Activated T-helper 17 cell treated with anti-CD3 and anti-CD28 coated beads, Interleukin-2, amount 50 U/mL, for 72 hours (primary cell): ENCODE data around the gene CACUL1. TPM values are rescaled to one million over a fixed set of nuclear protein-coding genes. Genes with fewer than 3 reads are reported as not detected.
"Not testable (repeated sequence)": the region's sequence is repeated elsewhere in the genome, so short reads cannot be mapped to it uniquely, and the experiment has no call there.

Source experiments
- ATAC-seq: fragments of 150-1000 bp; cut with Tn5 transposase; replicated peaks from 2 replicates; pipeline ENCODE4 v1.10.0; 2021; ENCODE audit warnings: mild to moderate bottlenecking, moderate library complexity
- H3K27ac Mint-ChIP-seq: one replicate; pipeline ENCODE4 v1.8.0; 2022; ENCODE audit warnings: mixed read lengths
- H3K27me3 Mint-ChIP-seq: one replicate; pipeline ENCODE4 v1.8.0; 2022; ENCODE audit warnings: mixed read lengths
- H3K36me3 Mint-ChIP-seq: one replicate; pipeline ENCODE4 v1.8.0; 2022; ENCODE audit warnings: low read depth, mild to moderate bottlenecking, mixed read lengths
- H3K4me1 Mint-ChIP-seq: one replicate; pipeline ENCODE4 v1.8.0; 2022; ENCODE audit warnings: mixed read lengths
- H3K4me3 Mint-ChIP-seq: one replicate; pipeline ENCODE4 v1.8.0; 2022; ENCODE audit warnings: mild to moderate bottlenecking, mixed read lengths
- H3K9me3 Mint-ChIP-seq: one replicate; pipeline ENCODE4 v1.8.0; 2022; ENCODE audit warnings: mixed read lengths
- total RNA-seq, 2 donors: library from RNA; stranded (reverse); gene quantifications; one replicate each; pipeline ENCODE4 v1.2.3, GENCODE V29; 2022

Gene CACUL1
- total RNA-seq, 2 donors from 2014 or later = 25.6 to 29.2 TPM

DNA sequence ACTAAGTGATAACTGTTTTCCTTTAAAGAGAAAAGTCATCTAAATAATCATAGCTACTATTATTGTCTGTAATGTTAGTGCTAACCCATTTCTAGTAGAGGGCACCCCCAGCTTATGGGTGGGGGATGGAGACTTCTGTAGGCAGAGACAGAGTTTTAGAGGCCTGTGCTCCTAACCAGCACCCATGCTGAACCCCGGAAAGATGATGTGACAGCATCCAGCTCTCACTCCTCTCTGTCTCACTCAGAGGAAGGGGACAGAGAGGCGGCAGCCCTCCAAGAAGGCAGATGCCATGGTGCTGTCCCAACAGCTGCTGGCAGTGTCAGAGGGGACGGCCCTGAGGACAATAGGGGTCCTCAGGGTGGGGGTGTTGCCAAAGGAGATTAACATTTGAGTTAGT is 84.9 kb downstream of the CACUL1 start:
- Mint-ChIP-seq H3K27ac (no peak overlapping the region), H3K9me3 (no peaks in the 10 kb centered on the region), H3K27me3 (no peaks in the 10 kb centered on the region), H3K4me3 (no peak overlapping the region), H3K4me1 (peaks cover 4% of the 10 kb centered on the region), H3K36me3 (no peaks in the 10 kb centered on the region)
- ATAC-seq = no peak

GRCh38 chr10:118669020-118669791 is 85.6 kb downstream of the CACUL1 start:
- peaks cover 4% of the 10 kb centered on the region for H3K4me1 Mint-ChIP-seq
- no peaks in the 10 kb centered on the region for H3K36me3 Mint-ChIP-seq
- no peaks in the 10 kb centered on the region for H3K9me3 Mint-ChIP-seq
- no peaks in the 10 kb centered on the region for H3K27me3 Mint-ChIP-seq
- no peak overlapping the region for H3K27ac Mint-ChIP-seq
- ATAC-seq = no peak
- no peak overlapping the region for H3K4me3 Mint-ChIP-seq

- no peak overlapping the region for H3K4me3 Mint-ChIP-seq
- H3K4me1 Mint-ChIP-seq = peaks cover 4% of the 10 kb centered on the region
- H3K36me3 Mint-ChIP-seq = no peaks in the 10 kb centered on the region
- no peaks in the 10 kb centered on the region for H3K9me3 Mint-ChIP-seq
- no peaks in the 10 kb centered on the region for H3K27me3 Mint-ChIP-seq
- no peak for ATAC-seq
- no peak overlapping the region for H3K27ac Mint-ChIP-seq
These were observed 86.4 kb downstream of the CACUL1 start for GRCh38 chr10:118668228-118668952.

DNA sequence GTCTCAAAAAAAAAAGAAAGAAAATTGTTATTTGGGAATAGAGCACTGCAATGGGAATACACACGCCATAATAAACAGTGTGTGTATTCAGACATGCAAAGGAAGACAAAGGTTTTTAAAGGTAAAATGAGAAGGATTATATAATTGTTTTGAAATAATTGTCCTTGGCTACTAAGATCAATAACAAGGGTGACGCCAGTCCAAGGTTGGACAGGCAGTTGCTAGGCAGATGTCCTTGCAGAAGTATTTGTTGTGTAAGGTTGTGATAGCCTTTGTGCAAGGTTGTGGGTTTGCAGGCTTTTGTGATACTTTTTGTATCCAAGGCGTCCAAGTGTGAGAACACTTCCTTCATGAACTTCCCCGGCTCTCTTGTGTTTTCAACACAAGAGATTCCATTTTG is 87.0 kb downstream of the CACUL1 start:
- no peak for ATAC-seq
- Mint-ChIP-seq H3K27ac (no peak overlapping the region), H3K27me3 (no peaks in the 10 kb centered on the region), H3K36me3 (no peaks in the 10 kb centered on the region), H3K9me3 (no peaks in the 10 kb centered on the region), H3K4me1 (peaks cover 10% of the 10 kb centered on the region), H3K4me3 (no peak overlapping the region)

DNA sequence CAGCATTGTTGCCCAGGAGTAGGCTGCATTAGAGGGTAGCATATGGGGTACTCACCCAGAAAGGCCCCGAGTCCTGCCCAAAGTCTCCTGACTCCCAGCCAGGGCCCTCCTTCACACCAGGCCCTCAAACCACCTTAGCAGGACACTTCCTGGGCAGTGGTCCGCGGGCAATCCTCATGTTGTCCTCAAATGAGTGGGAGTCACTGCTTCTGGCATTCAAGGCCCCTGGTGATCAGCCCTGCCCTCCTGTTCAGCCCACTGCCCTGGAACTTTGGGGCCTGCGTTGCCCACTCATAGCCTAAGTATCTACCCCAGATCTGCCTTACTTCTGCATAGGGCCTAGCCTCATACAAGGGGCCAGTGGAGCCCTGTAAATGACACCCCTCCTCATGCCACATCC is 88.4 kb downstream of the CACUL1 start:
- H3K9me3 Mint-ChIP-seq = no peaks in the 10 kb centered on the region
- peaks cover 21% of the 10 kb centered on the region for H3K4me1 Mint-ChIP-seq
- H3K27ac Mint-ChIP-seq = no peak overlapping the region
- no peak for ATAC-seq
- no peak overlapping the region for H3K4me3 Mint-ChIP-seq
- no peaks in the 10 kb centered on the region for H3K27me3 Mint-ChIP-seq
- no peaks in the 10 kb centered on the region for H3K36me3 Mint-ChIP-seq

DNA sequence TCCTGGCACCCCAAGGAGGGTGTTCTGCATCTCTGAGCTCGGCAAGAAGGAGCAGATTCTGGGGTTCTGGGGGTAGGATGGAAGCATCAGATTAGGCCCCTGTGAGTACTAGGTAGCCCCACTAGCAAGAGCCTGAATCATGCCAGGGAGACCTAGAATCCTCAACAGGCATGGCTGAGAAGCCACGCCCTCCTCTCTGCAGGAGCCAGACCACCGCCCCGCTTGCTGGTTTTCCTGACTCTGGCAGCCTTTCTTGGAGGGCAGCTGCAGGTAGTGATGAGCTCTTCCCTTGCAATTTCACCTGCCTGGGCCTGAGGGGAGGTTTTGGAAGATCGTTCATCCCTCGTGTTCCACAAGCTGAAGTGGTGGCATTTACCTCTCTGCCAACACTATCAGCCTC is 90.4 kb downstream of the CACUL1 start:
- ATAC-seq = no peak
- peaks cover 27% of the 10 kb centered on the region for H3K4me1 Mint-ChIP-seq
- no peak overlapping the region for H3K27ac Mint-ChIP-seq
- no peaks in the 10 kb centered on the region for H3K36me3 Mint-ChIP-seq
- H3K4me3 Mint-ChIP-seq = no peak overlapping the region
- H3K27me3 Mint-ChIP-seq = no peaks in the 10 kb centered on the region
- no peaks in the 10 kb centered on the region for H3K9me3 Mint-ChIP-seq

GRCh38 chr10:118663176-118663575 is 91.6 kb downstream of the CACUL1 start:
- Mint-ChIP-seq H3K4me1 (peaks cover 32% of the 10 kb centered on the region), H3K27ac (no peak overlapping the region), H3K36me3 (no peaks in the 10 kb centered on the region), H3K27me3 (no peaks in the 10 kb centered on the region), H3K9me3 (no peaks in the 10 kb centered on the region), H3K4me3 (no peak overlapping the region)
- ATAC-seq = no peak

- H3K4me1 Mint-ChIP-seq = peaks cover 37% of the 10 kb centered on the region
- H3K36me3 Mint-ChIP-seq = no peaks in the 10 kb centered on the region
- peak overlapping the region; percentile 21 for H3K4me3 Mint-ChIP-seq
- no peak overlapping the region for H3K27ac Mint-ChIP-seq
- no peak for ATAC-seq
- H3K9me3 Mint-ChIP-seq = no peaks in the 10 kb centered on the region
- no peaks in the 10 kb centered on the region for H3K27me3 Mint-ChIP-seq
These were observed 92.3 kb downstream of the CACUL1 start for GRCh38 chr10:118662228-118663035.

DNA sequence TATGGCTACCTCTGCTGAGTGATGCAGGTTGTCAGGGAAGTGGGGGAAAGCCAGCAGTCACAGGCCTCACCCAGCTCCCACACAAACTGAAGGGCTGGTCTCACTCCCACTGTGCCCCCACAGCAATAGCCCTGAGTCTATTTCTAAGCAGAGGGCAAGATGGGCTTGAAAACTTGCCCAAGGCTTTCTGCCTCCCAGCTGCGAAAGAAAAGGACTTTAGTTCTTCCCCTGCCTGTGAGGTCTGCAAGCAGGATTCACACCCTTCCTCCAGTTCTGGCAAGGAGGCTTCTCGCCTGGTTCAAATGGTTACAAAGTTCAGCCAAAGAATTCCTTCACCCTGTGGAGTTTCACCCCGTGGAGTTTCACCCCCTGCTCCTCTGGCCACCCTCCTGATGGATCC is 96.0 kb downstream of the CACUL1 start:
- Mint-ChIP-seq H3K27me3 (no peaks in the 10 kb centered on the region), H3K4me1 (peaks cover 51% of the 10 kb centered on the region), H3K9me3 (no peaks in the 10 kb centered on the region), H3K4me3 (peak overlapping the region; percentile 45), H3K36me3 (no peaks in the 10 kb centered on the region), H3K27ac (no peak overlapping the region)
- no peak for ATAC-seq

DNA sequence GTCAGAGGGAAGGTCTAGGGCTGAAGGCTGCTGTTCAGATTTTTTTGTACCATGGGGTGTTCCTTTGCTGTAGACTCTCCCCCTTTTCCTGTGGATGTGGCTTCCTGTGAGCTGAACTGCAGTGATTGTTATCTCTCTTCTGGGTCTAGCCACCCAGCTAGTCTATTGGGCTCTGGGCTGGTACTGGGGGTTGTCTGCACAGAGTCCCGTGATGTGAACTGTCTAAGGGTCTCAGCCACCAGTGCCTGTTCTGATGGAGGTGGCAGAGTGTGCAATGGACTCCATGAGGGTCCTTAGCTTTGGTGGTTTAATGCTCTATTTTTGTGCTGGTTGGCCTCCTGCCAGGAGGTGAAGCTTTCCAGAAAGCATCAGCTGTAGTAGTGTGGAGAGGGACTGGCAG is 96.6 kb downstream of the CACUL1 start:
- not testable (repeated sequence) for H3K27me3 Mint-ChIP-seq, H3K36me3 Mint-ChIP-seq, H3K9me3 Mint-ChIP-seq, ATAC-seq
- H3K27ac Mint-ChIP-seq = peak overlapping the region; percentile 68
- H3K4me1 Mint-ChIP-seq = peaks cover 49% of the 10 kb centered on the region
- H3K4me3 Mint-ChIP-seq = peak overlapping the region; percentile 45

- H3K27me3 Mint-ChIP-seq, H3K27ac Mint-ChIP-seq, H3K36me3 Mint-ChIP-seq, H3K4me1 Mint-ChIP-seq, ATAC-seq, H3K4me3 Mint-ChIP-seq: not testable (repeated sequence)
- H3K9me3 Mint-ChIP-seq = peaks cover 16% of the 10 kb centered on the region
These were observed 109.5 kb downstream of the CACUL1 start for GRCh38 chr10:118645294-118645693.

GRCh38 chr10:118642228-118642627 is 112.5 kb downstream of the CACUL1 start:
- H3K4me1 Mint-ChIP-seq = no peaks in the 10 kb centered on the region
- H3K36me3 Mint-ChIP-seq = no peaks in the 10 kb centered on the region
- no peaks in the 10 kb centered on the region for H3K27me3 Mint-ChIP-seq
- no peak overlapping the region for H3K27ac Mint-ChIP-seq
- no peak overlapping the region for H3K4me3 Mint-ChIP-seq
- no peak for ATAC-seq
- peaks cover 8% of the 10 kb centered on the region for H3K9me3 Mint-ChIP-seq

DNA sequence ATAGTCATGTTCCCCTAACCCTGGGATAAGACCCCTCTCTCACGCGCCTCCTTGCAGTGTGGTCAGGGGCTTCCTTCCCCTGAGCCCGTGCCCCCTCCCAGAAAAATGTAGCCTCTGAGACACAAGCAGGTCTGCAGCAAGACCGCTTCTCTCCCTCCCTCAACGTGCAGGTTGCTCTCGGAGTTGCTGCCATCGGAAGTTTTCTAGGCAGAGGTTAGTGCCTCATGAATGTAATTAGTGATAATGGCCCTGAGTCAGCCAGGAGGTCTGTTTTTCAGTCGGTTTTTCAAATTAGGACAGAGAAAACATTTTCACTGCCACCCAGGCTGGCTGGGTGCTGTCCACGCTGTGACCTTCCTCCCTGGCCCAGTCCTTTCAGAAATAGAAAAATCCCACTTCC is 116.1 kb downstream of the CACUL1 start:
- Mint-ChIP-seq H3K4me3 (no peak overlapping the region), H3K36me3 (no peaks in the 10 kb centered on the region), H3K27me3 (no peaks in the 10 kb centered on the region), H3K9me3 (peaks cover 3% of the 10 kb centered on the region), H3K4me1 (no peaks in the 10 kb centered on the region), H3K27ac (no peak overlapping the region)
- no peak for ATAC-seq

- H3K36me3 Mint-ChIP-seq = no peaks in the 10 kb centered on the region
- no peak overlapping the region for H3K27ac Mint-ChIP-seq
- no peak for ATAC-seq
- no peaks in the 10 kb centered on the region for H3K27me3 Mint-ChIP-seq
- H3K4me1 Mint-ChIP-seq = no peaks in the 10 kb centered on the region
- no peak overlapping the region for H3K4me3 Mint-ChIP-seq
- H3K9me3 Mint-ChIP-seq = peaks cover 3% of the 10 kb centered on the region
These were observed 118.9 kb downstream of the CACUL1 start for GRCh38 chr10:118635674-118636402.
